K562 (cell line): ENCODE data around the gene LHPP. TPM values are rescaled to one million over a fixed set of nuclear protein-coding genes. Genes with fewer than 3 reads are reported as not detected.

Experiments used
- ATAC-seq: fragments of 200-7000 bp; cut with Tn5 transposase; 3 replicates; pipeline ENCODE4 v1.9.1; 2020; ENCODE audit warnings: moderate library complexity
- BruUV-seq: library from RNA; stranded (reverse); fragments of 400-500 nt; replicated peaks from 2 replicates; lab custom pipeline; 2021; lab: Mats Ljungman, UMichigan
- CTCF ChIA-PET: fragments of 300-600 bp; formaldehyde crosslinking; extraction: SDS; loops from one replicate; lab custom pipeline; 2021; ENCODE audit warnings: low intra/inter-chr PET ratio; lab: Yijun Ruan, JAX
- POLR2A ChIA-PET: fragments of 300-600, 350-650 bp; sonication (Branson Sonifier 250); formaldehyde crosslinking; extraction: SDS; loops from one replicate; lab custom pipeline; 2021; ENCODE audit warnings: antibody characterized with exemption, inconsistent platforms; lab: Yijun Ruan, JAX
- DNase-seq, 4 experiments: peaks; one replicate each; pipeline versions ENCODE4 v3.0.0 to v3.0.0-alpha.2; 2011 to 2018; ENCODE audit warnings: low spot score in 3 of 4, mixed read lengths in 3 of 4; ENCODE audit errors: extremely low read depth in 1 of 4
- FAIRE-seq: peaks from 2 replicates; lab custom pipeline; 2011; peaks lifted over from hg19 to GRCh38; lab: Jason Lieb, UNC
- H2AFZ ChIP-seq: 2 replicates; pipeline ENCODE4 v1.6.0; 2011; ENCODE audit warnings: low read depth, low read length, control low read depth, inconsistent platforms
- H3K27ac ChIP-seq: fragments of 200-600 bp; 3 replicates; pipeline ENCODE4 v1.8.0; 2011; ENCODE audit warnings: low read depth, mild to moderate bottlenecking, control low read depth, inconsistent platforms, low read length, moderate library complexity, mixed read lengths; ENCODE audit errors: extremely low read depth
- H3K27me3 ChIP-seq, 2 experiments: fragments of 300-600 bp in 1 of 2; 2 replicates in 1 of 2; 3 replicates in 1 of 2; pipeline versions ENCODE4 v1.6.0 to v1.8.0; 2011; ENCODE audit warnings: inconsistent platforms in 2 of 2, low read length in 2 of 2, mild to moderate bottlenecking in 1 of 2, mixed read lengths in 1 of 2, moderate library complexity in 1 of 2; ENCODE audit not compliant: control insufficient read depth in 2 of 2, insufficient read depth in 2 of 2
- H3K36me3 ChIP-seq: fragments of 300-600 bp; 3 replicates; pipeline ENCODE4 v1.8.0; 2011; ENCODE audit warnings: mild to moderate bottlenecking, low read length, inconsistent platforms; ENCODE audit not compliant: control insufficient read depth, insufficient read depth
- H3K4me1 ChIP-seq, 2 experiments: fragments of 200-600 bp in 1 of 2; replicated peaks in 1 of 2; 2 replicates in 1 of 2; 3 replicates in 1 of 2; pipeline versions ENCODE4 v1.5.1 to v1.8.0; 2011; ENCODE audit warnings: inconsistent platforms in 2 of 2, low read length in 2 of 2, mild to moderate bottlenecking in 1 of 2, mixed read lengths in 1 of 2, moderate library complexity in 1 of 2; ENCODE audit not compliant: control insufficient read depth in 2 of 2, insufficient read depth in 2 of 2
- H3K4me2 ChIP-seq: 2 replicates; pipeline ENCODE4 v1.6.1; 2011; ENCODE audit warnings: low read length, control low read depth, inconsistent platforms, mixed read lengths; ENCODE audit not compliant: insufficient read depth
- H3K4me3 ChIP-seq: fragments of 200-600 bp; sonication (generic), shearing (Covaris generic); 2 replicates; pipeline ENCODE4 v1.5.1; 2016; ENCODE audit warnings: control low read depth, inconsistent platforms
- H3K79me2 ChIP-seq: fragments of 200-600 bp; 3 replicates; pipeline ENCODE4 v1.8.0; 2011; ENCODE audit warnings: low read length, inconsistent platforms; ENCODE audit not compliant: control insufficient read depth, insufficient read depth
- H3K9ac ChIP-seq, 2 experiments: 2 replicates each; pipeline versions ENCODE4 v1.6.0 to v1.6.1; 2011; ENCODE audit warnings: low read depth in 2 of 2, low read length in 2 of 2, control low read depth in 1 of 2, inconsistent platforms in 1 of 2, mild to moderate bottlenecking in 1 of 2, mixed read lengths in 1 of 2; ENCODE audit not compliant: insufficient read depth in 1 of 2
- H3K9me1 ChIP-seq: one replicate; pipeline ENCODE4 v1.6.0; 2011; ENCODE audit warnings: inconsistent platforms, mild to moderate bottlenecking, low read length, moderate library complexity; ENCODE audit not compliant: control insufficient read depth, insufficient read depth
- H3K9me3 ChIP-seq: replicated peaks from 2 replicates; pipeline ENCODE4 v1.5.1; 2011; ENCODE audit warnings: low read depth, low read length, inconsistent platforms; ENCODE audit not compliant: control insufficient read depth, insufficient read depth
- H4K20me1 ChIP-seq: replicated peaks from 2 replicates; pipeline ENCODE4 v1.6.1; 2011; ENCODE audit warnings: low read length, inconsistent platforms, mixed read lengths; ENCODE audit not compliant: control insufficient read depth, insufficient read depth
- DLX4 ChIP-seq: fragments of 250-450 bp; sonication (Bioruptor Pico); IDR thresholded peaks from 2 replicates; pipeline ENCODE4 v1.6.1; 2021; ENCODE audit warnings: mild to moderate bottlenecking
- FIP1L1 ChIP-seq: fragments of 200-400 bp; formaldehyde crosslinking; IDR thresholded peaks from 2 replicates; pipeline ENCODE4 v1.6.1; 2018; ENCODE audit warnings: mild to moderate bottlenecking, low read depth, low read length; ENCODE audit not compliant: poor library complexity, severe bottlenecking
- KHSRP ChIP-seq: fragments of 450-650 bp; IDR thresholded peaks from 2 replicates; pipeline ENCODE4 v1.6.1; 2017
- MEF2D ChIP-seq: conservative IDR thresholded peaks from 2 replicates; pipeline ENCODE4 v1.6.1; 2016; ENCODE audit warnings: low read depth, missing genetic modification characterization, missing compliant biosample characterization
- MTF1 ChIP-seq: fragments of 250-450 bp; sonication (Bioruptor Pico); IDR thresholded peaks from 2 replicates; pipeline ENCODE4 v1.9.0; 2021; ENCODE audit warnings: moderate library complexity, mild to moderate bottlenecking, inconsistent platforms, borderline replicate concordance
- RCOR1 ChIP-seq, 2 experiments: IDR thresholded peaks; 2 replicates each; pipeline ENCODE4 v1.6.1; 2012; ENCODE audit warnings: low read depth in 2 of 2, low read length in 2 of 2, borderline replicate concordance in 1 of 2, improper control_type of control experiment in 1 of 2
- SMARCB1 ChIP-seq: IDR thresholded peaks from 2 replicates; pipeline ENCODE4 v1.6.1; 2011; ENCODE audit warnings: improper control_type of control experiment, low read depth; ENCODE audit not compliant: insufficient read length
- TEAD1 ChIP-seq, 2 experiments: fragments of 450-650 bp in 1 of 2; sonication (generic) in 1 of 2; formaldehyde crosslinking; IDR thresholded peaks; 2 replicates each; pipeline versions ENCODE4 v1.4.0 to v1.8.0; 2020 to 2022; ENCODE audit warnings: mild to moderate bottlenecking in 2 of 2, missing genetic modification reagents in 1 of 2
- ZNF143 ChIP-seq: sonication (generic); formaldehyde crosslinking; IDR thresholded peaks from 2 replicates; pipeline ENCODE4 v1.9.0; 2022; ENCODE audit warnings: mild to moderate bottlenecking, missing genetic modification reagents
- ZNF778 ChIP-seq: fragments of 450-650 bp; formaldehyde crosslinking; IDR thresholded peaks from 2 replicates; pipeline ENCODE4 v1.4.0; 2020; ENCODE audit warnings: mild to moderate bottlenecking, moderate library complexity
- ZSCAN32 ChIP-seq: fragments of 450-650 bp; formaldehyde crosslinking; IDR thresholded peaks from 2 replicates; pipeline ENCODE4 v1.4.0; 2020; ENCODE audit warnings: mild to moderate bottlenecking, moderate library complexity
- WGBS: fragments of 100-300 bp; shearing (Covaris generic); methylation state at CpG from one replicate; pipeline ENCODE4 v1.1.6; 2016; ENCODE audit warnings: low coverage, mixed read lengths; ENCODE audit not compliant: insufficient coverage; ENCODE audit errors: missing lambda C conversion rate; 5-methylcytosine and 5-hydroxymethylcytosine counted together
- in situ Hi-C: fragments of 300-500 bp; cut with MboI; formaldehyde crosslinking; loops from 4 replicates; pipeline ENCODE4 v1.15.0; 2018; ENCODE audit warnings: inconsistent platforms, mixed read lengths
- intact Hi-C: fragments of 100-400 bp; cut with micrococcal nuclease; formaldehyde crosslinking; loops from 2 replicates; pipeline ENCODE4 v1.14.2; 2022
- polyA plus RNA-seq, 8 experiments: library from polyadenylated mRNA; depleted of rRNA in 4 of 8; stranded (reverse) in 5 of 8; unstranded in 3 of 8; fragments of >200 nt; fragmentation: Nextera tagmentation in 2 of 8; fragmentation: Illumina TruSeq in 1 of 8; extraction: Ambion mirVana in 2 of 8; extraction: Trizol in 1 of 8; gene quantifications; 2 replicates each; pipeline versions ENCODE4 v1.2.1 to v1.2.3, GENCODE V29; 2011 to 2014; ENCODE audit warnings: inconsistent platforms in 1 of 8, missing spikeins in 1 of 8
- total RNA-seq, 7 experiments: library from RNA; depleted of rRNA in 6 of 7; stranded (reverse); fragments of >200 nt in 6 of 7; fragmentation: Illumina TruSeq in 2 of 7; extraction: Trizol in 2 of 7; gene quantifications; 2 replicates each; pipeline versions ENCODE4 v1.2.1 to v1.2.3, GENCODE V29; 2011 to 2021; ENCODE audit warnings: low replicate concordance in 1 of 7
- TF ChIP-seq, protein P1 (sequence below): conservative IDR thresholded peaks from 2 replicates; pipeline ENCODE4 v1.6.1; 2011; ENCODE audit warnings: low read depth, mild to moderate bottlenecking, low read length; ENCODE audit not compliant: control insufficient read depth

The LHPP gene
- total and polyA plus RNA-seq, 9 of the 15 experiments (the other 6 are each of a cell fraction or from before 2014, with no cell fraction given) = 0.34 to 7.4 (median 3.0) TPM

GRCh38 chr10:124590216-124591122 is 128.8 kb downstream of the LHPP start:
- peaks cover 5% of the 10 kb centered on the region for H3K9me1 ChIP-seq
- no peak for FAIRE-seq
- no peak overlapping the region for H3K4me3 ChIP-seq
- H3K4me1 ChIP-seq = peaks cover 18 to 46% of the 10 kb centered on the region in 2 experiments
- no peak overlapping the region for H3K4me2 ChIP-seq
- H4K20me1 ChIP-seq = peaks cover 15% of the 10 kb centered on the region
- no peak for DNase-seq
- H3K9ac ChIP-seq = no peak overlapping the region
- ChIA-PET POLR2A (no interaction called here), CTCF (no interaction called here)
- H3K9me3 ChIP-seq = no peaks in the 10 kb centered on the region
- ATAC-seq = no peak
- H3K27ac ChIP-seq = no peak overlapping the region
- H3K79me2 ChIP-seq = no peaks in the 10 kb centered on the region
- 70% methylated on average over 11 of the region's 23 CpGs for WGBS
- H3K27me3 ChIP-seq = peaks cover 0 to 13% of the 10 kb centered on the region in 2 experiments; a peak in 3 of 5 replicates
- H2AFZ ChIP-seq = no peak overlapping the region
- intact Hi-C loops = no loop called here
- no peaks in the 10 kb centered on the region for H3K36me3 ChIP-seq
- BruUV-seq = no TSS peak
- in situ Hi-C loops = no loop called here
- TF ChIP-seq ZSCAN32 (CRISPR knock-in tag) (no peak), MTF1 (no peak), MEF2D (tag) (no peak), KHSRP (no peak), FIP1L1 (no peak), SMARCB1 (no peak), DLX4 (no peak), TEAD1 (CRISPR knock-in tag; IDR thresholded peaks at IDR 0.05) (no peak), ZNF778 (no peak), ZNF143 (CRISPR knock-in tag) (no peak), RCOR1 (IDR thresholded peaks at IDR 0.05; ENCODE audit: borderline replicate concordance in 1 of 2, low read depth in 2 of 2, low read length in 2 of 2) (no peak)
- TF ChIP-seq, protein P1, sequence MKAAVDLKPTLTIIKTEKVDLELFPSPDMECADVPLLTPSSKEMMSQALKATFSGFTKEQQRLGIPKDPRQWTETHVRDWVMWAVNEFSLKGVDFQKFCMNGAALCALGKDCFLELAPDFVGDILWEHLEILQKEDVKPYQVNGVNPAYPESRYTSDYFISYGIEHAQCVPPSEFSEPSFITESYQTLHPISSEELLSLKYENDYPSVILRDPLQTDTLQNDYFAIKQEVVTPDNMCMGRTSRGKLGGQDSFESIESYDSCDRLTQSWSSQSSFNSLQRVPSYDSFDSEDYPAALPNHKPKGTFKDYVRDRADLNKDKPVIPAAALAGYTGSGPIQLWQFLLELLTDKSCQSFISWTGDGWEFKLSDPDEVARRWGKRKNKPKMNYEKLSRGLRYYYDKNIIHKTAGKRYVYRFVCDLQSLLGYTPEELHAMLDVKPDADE = no peak
